ENCODE measurements around the gene VPS39.

VPS39 gene

GRCh38 chr15:42157981-42158765 lies 49.9 kb downstream of the VPS39 start:
- peak; percentile 60 for DNase-seq (ENCODE audit: low read depth)

GRCh38 chr15:42157381-42157780 lies 50.7 kb downstream of the VPS39 start:
- no peak for DNase-seq (ENCODE audit: low read depth)

GRCh38 chr15:42156243-42156922 lies 51.7 kb downstream of the VPS39 start, which contains the start of gene PLA2G4F:
Gene PLA2G4F (minus strand): TSS chr15:42156636. CDS start chr15:42156549, 87 bp downstream.
- DNase-seq (ENCODE audit: low read depth), result no peak

GRCh38 chr15:42155546-42156242 lies 52.4 kb downstream of the VPS39 start:
- DNase-seq (ENCODE audit: low read depth), result no peak

- no peak for DNase-seq (ENCODE audit: low read depth)
Observed at GRCh38 chr15:42154956-42155355, 53.1 kb downstream of the VPS39 start.

- no peak for DNase-seq (ENCODE audit: low read depth)
Observed at GRCh38 chr15:42154212-42154941, 53.7 kb downstream of the VPS39 start.

GRCh38 chr15:42153874-42154211 lies 54.3 kb downstream of the VPS39 start:
- no peak for DNase-seq (ENCODE audit: low read depth)

GRCh38 chr15:42152921-42153698 lies 55.0 kb downstream of the VPS39 start:
- no peak for DNase-seq (ENCODE audit: low read depth)

GRCh38 chr15:42152196-42152920 lies 55.7 kb downstream of the VPS39 start:
- DNase-seq (ENCODE audit: low read depth), result peak; percentile 13

- no peak for DNase-seq (ENCODE audit: low read depth)
Observed at GRCh38 chr15:42151736-42152135, 56.4 kb downstream of the VPS39 start.

- no peak for DNase-seq (ENCODE audit: low read depth)
Observed at GRCh38 chr15:42151141-42151561, 57.0 kb downstream of the VPS39 start.

- no peak for DNase-seq (ENCODE audit: low read depth)
Observed at GRCh38 chr15:42150219-42150970, 57.7 kb downstream of the VPS39 start.

- DNase-seq (ENCODE audit: low read depth), result no peak
Observed at GRCh38 chr15:42149493-42150218, 58.4 kb downstream of the VPS39 start.

- no peak for DNase-seq (ENCODE audit: low read depth)
Observed at GRCh38 chr15:42148808-42149492, 59.2 kb downstream of the VPS39 start.

GRCh38 chr15:42147431-42147735 lies 60.7 kb downstream of the VPS39 start:
- DNase-seq (ENCODE audit: low read depth), result no peak

GRCh38 chr15:42146551-42147430 lies 61.3 kb downstream of the VPS39 start:
- DNase-seq (ENCODE audit: low read depth), result no peak

- DNase-seq (ENCODE audit: low read depth), result no peak
Observed at GRCh38 chr15:42145546-42146455, 62.3 kb downstream of the VPS39 start.
